HUES6 (cell line): ENCODE results near the gene ATXN1L.
"Not testable (repeated sequence)": the region's sequence is repeated elsewhere in the genome, so short reads cannot be mapped to it uniquely, and the experiment has no call there.

Experiments used
- H3K27ac ChIP-seq: 2 replicates; pipeline ENCODE4 v1.7.0; 2013; ENCODE audit warnings: low read depth, mild to moderate bottlenecking, low read length, inconsistent platforms
- H3K27me3 ChIP-seq: 2 replicates; pipeline ENCODE4 v1.6.1; 2013; ENCODE audit warnings: low read length; ENCODE audit not compliant: control insufficient read depth, insufficient read depth
- H3K36me3 ChIP-seq: 2 replicates; pipeline ENCODE4 v1.6.1; 2013; ENCODE audit warnings: low read length; ENCODE audit not compliant: control insufficient read depth, insufficient read depth
- H3K4me1 ChIP-seq: 2 replicates; pipeline ENCODE4 v1.6.1; 2013; ENCODE audit warnings: low read length; ENCODE audit not compliant: control insufficient read depth, insufficient read depth
- H3K4me3 ChIP-seq: 2 replicates; pipeline ENCODE4 v1.5.1; 2013; ENCODE audit warnings: low read depth, low read length
- H3K9ac ChIP-seq: one replicate; pipeline ENCODE4 v1.6.1; 2013; ENCODE audit warnings: mild to moderate bottlenecking, low read length
- H3K9me3 ChIP-seq: 2 replicates; pipeline ENCODE4 v1.6.1; 2013; ENCODE audit warnings: low read depth, low read length; ENCODE audit not compliant: control insufficient read depth, insufficient read depth

ATXN1L gene

DNA sequence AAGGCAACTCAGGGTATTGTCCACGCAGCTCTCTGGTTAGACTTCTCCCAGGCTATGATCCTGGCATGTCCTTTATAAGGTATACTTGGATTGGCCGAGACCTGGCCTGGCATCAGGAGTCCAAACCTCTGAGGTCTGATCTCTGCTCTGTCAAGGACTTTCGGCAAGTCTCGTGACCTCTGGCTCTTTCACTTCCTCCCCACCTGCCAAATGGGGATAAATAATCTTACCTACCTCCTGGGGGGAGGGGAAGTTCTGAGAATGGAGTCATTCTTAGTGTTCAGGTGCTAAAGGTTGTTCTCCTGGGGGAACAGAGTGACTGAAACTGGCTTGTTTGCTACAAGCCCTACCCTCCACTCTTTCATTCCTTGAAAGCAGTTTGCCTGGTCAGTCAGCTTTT lies 7.6 kb downstream of the ATXN1L start:
- Histone ChIP-seq H3K4me3 (no peak overlapping the region), H3K27ac (no peak overlapping the region), H3K36me3 (peaks cover 60% of the 10 kb centered on the region)

DNA sequence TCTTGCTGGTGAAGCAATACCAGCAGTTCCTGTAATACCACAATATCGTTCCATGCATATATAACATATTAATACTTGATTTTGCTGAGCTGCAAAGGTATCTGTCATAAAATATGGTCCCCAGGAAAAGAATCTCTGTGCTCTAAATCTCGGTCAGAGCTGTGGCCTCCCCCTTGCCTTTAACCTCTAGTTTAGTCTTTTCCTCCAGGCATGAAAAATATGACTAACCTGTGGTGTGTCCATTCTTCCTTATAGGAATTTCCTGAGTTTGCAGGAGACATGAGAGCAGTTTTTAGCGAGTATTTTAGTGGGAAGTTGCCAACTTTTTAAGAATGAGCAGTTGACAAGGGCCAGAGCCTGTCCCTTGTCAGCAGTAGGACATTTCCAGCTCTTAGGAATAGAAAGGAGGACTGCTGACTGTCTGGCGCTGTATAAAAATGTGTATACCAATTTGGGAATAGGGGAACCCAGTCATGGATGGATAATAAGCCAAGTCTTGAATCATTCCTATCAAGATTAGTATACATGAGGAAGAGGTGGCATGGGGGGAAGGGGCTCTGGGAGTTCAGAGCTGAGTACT lies 8.7 kb downstream of the ATXN1L start:
- H3K36me3 ChIP-seq = peaks cover 59% of the 10 kb centered on the region
- H3K27me3 ChIP-seq = no peaks in the 10 kb centered on the region
- no peaks in the 10 kb centered on the region for H3K9me3 ChIP-seq
- no peak overlapping the region for H3K27ac ChIP-seq
- no peak overlapping the region for H3K9ac ChIP-seq
- H3K4me3 ChIP-seq = no peak overlapping the region
- H3K4me1 ChIP-seq = no peaks in the 10 kb centered on the region

More for the DNA sequence above, 7.6 kb downstream of the ATXN1L start:
- H3K9ac ChIP-seq = no peak overlapping the region
- H3K9me3 ChIP-seq = no peaks in the 10 kb centered on the region
- no peaks in the 10 kb centered on the region for H3K27me3 ChIP-seq
- no peaks in the 10 kb centered on the region for H3K4me1 ChIP-seq

DNA sequence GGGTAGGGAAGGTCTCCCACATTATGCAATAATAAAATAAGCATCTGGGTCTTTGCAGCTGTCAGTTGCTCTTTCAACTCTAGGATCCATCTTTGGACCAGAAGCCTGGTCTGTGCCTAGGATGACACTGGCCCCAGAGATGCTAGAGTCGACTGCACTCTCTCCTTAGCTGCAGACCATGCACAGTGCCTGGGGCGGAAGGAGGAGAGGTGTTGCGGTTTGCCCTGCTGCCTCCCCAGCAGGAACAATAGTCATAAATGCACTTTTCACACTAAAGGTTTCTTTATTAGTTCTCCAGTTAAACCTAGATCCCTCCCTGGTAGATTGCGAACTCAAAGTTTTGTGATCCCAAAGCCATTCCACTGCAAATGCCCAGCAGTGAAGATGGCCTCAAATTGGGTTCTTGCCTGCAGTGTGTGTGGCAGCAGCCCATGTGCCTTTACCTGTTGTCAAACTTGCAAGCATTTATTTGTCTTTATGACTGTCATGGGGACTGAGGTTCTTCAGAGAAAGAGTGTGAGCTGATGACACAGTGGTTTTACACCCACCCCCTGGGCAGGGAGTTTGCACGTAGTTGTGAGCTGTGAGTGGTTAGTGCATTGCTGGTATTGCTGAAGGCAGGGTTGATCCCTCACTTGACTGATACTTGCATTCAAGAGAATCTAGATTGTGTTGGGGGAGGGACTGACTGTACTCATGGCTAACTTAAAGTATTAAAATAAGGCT lies 10.3 kb downstream of the ATXN1L start:
- Histone ChIP-seq H3K36me3 (peaks cover 55% of the 10 kb centered on the region), H3K9me3 (no peaks in the 10 kb centered on the region)

DNA sequence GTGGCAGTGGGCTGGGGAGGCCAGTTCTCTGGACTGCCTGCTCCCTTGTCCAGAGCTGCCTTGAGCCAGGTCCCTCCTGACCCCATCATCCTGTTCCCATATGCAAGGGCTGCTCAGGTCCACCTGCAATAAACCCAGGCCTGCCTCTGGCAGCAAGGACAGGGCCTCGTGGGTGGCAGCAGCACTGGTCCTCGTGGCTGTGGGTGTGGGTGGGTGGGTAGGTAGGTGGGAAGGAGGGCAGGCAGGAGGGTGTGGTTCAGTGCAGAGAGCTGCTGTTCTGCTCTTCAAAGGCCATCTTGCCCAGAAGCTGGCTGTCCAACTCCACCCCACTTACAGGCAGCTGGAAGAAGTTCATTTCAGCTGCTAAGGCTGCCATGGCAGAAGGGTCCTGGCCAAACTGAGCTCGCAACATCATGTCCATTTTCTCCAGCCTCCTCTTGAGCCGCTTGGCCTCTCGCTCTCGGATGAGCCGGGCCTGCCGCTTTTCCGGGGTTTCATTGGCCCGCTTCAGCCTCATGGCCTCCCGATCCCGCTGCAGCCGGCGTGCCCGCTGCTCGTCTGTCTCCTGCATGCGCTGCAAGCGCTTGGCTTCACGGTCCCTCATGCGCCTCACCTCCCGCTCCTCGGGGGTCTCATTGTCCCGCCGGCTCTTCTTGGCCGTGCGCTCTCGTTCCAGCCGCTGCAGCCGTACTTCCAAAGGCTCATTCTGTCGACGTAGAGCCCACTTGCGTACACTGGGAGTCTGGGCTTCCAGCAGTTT lies 14.2 kb downstream of the ATXN1L start:
- H3K4me3 ChIP-seq = no peak overlapping the region
- no peak overlapping the region for H3K9ac ChIP-seq

More for the DNA sequence above, 10.3 kb downstream of the ATXN1L start:
- H3K4me1 ChIP-seq = no peaks in the 10 kb centered on the region
- H3K27ac ChIP-seq = no peak overlapping the region
- no peak overlapping the region for H3K9ac ChIP-seq
- H3K27me3 ChIP-seq = no peaks in the 10 kb centered on the region
- H3K4me3 ChIP-seq = no peak overlapping the region

DNA sequence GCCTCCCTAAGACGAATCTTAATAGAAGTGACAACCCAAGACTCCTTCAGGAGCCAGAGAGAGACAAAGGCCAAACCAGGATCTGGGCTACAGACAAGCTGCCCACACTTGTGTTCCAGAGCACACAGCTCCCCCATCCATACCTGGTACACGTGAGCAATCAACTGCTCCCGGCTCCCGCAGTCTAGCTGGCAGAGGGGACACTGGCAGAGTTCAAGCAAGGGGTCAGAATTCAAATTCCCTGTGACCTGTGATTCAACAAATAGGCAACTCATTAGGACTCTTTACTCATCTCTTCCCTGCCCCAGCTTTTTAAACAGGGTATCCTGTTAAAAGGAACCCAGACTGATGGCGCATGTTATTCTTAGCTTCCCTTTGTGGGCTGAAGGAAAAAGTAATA lies 18.2 kb downstream of the ATXN1L start:
- Histone ChIP-seq H3K4me3 (no peak overlapping the region), H3K27ac (no peak overlapping the region), H3K9me3 (no peaks in the 10 kb centered on the region), H3K36me3 (peaks cover 78% of the 10 kb centered on the region), H3K27me3 (no peaks in the 10 kb centered on the region), H3K4me1 (peaks cover 9% of the 10 kb centered on the region), H3K9ac (no peak overlapping the region)

More for the DNA sequence above, 14.2 kb downstream of the ATXN1L start:
- peaks cover 66% of the 10 kb centered on the region for H3K36me3 ChIP-seq
- no peaks in the 10 kb centered on the region for H3K27me3 ChIP-seq
- H3K27ac ChIP-seq = no peak overlapping the region
- no peaks in the 10 kb centered on the region for H3K4me1 ChIP-seq
- no peaks in the 10 kb centered on the region for H3K9me3 ChIP-seq

DNA sequence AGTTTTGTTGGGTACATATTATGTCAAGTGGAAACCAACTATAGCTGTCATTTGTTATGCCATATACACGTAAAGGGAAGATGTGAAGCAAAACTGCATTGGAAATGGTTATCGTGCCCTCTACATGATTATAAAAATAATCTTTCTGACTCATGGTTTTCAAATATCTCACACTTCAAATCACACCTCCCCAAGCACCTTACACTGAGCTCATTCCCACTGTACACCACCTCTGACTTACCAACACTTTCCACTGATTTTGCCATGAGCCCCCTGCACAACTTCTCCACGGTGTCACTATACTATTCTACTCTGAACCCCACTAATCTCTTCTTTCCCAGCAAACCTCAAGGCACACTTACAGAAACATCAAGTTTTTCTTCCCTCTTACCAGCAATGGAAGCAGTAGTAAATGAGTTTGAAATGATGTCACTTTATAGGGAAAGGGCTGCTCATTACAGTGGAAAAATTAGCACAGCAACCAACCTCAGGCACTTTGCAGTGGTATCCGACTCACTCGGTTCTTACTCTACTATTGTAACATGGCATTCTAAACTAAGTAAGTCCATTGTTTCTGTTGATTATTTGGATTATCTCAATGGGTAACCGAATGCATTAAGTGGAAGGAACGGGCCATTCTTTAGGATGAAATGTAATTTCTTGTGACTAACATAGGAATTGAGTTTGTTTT lies 19.5 kb downstream of the ATXN1L start:
- Histone ChIP-seq H3K4me3 (no peak overlapping the region), H3K9ac (no peak overlapping the region), H3K27me3 (no peaks in the 10 kb centered on the region), H3K27ac (no peak overlapping the region), H3K9me3 (no peaks in the 10 kb centered on the region), H3K4me1 (peaks cover 9% of the 10 kb centered on the region), H3K36me3 (peaks cover 76% of the 10 kb centered on the region)

DNA sequence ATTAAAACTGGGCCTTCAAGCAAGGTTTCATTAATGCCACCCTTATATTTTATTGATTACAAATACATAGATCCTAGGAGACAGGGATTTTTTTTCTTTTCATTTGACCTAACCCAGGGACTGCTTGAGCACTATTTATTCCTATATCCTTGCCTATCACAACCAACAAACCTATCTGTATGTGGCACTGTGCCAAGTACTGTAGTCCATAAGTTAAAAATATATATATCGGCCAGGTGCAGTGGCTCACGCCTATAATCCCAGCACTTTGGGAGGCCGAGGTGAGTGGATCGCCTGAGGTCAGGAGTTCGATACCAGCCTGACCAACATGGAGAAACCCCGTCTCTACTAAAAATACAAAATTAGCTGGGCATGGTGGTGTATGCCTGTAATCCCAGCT lies 21.4 kb downstream of the ATXN1L start:
- H3K4me1 ChIP-seq, H3K27me3 ChIP-seq, H3K27ac ChIP-seq, H3K9me3 ChIP-seq, H3K4me3 ChIP-seq, H3K9ac ChIP-seq: not testable (repeated sequence)
- H3K36me3 ChIP-seq = peaks cover 62% of the 10 kb centered on the region

DNA sequence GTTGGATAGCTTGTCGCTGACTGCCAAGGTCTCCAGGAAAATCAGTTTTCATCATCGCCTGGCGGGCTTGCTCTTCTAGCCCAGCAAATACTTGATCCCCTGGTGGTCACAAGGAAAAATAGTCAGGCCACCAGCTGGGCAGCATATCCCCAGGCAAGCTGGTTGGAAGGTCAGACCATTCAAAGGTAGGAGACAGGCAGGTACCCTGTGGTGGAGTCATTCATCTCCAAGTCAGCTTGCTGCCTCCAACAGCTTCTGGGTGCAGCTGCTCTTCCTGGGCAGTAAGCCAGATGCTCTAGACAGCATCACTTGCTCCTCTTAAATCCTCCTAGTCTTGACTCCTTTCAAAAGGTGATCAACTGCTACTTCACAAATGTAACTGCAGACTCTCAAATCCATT lies 22.2 kb downstream of the ATXN1L start:
- peaks cover 9% of the 10 kb centered on the region for H3K4me1 ChIP-seq
- H3K27me3 ChIP-seq = no peaks in the 10 kb centered on the region
- H3K9ac ChIP-seq = no peak overlapping the region
- no peak overlapping the region for H3K4me3 ChIP-seq
- H3K27ac ChIP-seq = no peak overlapping the region
- peaks cover 56% of the 10 kb centered on the region for H3K36me3 ChIP-seq
- no peaks in the 10 kb centered on the region for H3K9me3 ChIP-seq

DNA sequence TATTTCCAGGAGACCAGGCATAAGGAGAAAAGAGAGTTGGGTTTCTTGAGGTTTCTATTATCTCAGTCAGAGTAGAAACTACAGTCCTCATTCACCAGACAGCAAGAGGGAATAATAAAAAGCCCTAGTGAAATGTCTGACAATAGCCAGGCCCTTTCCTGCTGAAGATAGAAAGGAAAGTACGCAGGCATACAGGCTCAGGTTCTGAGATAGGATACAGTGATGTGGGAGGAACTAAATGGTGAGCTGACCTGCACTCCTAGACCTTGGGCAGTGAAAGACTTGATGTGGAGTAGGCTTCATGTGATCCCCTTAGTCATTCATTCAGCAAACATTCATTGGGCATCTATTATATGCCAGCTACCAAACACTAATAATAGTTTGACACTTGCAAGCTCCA lies 23.3 kb downstream of the ATXN1L start:
- no peaks in the 10 kb centered on the region for H3K27me3 ChIP-seq
- peaks cover 48% of the 10 kb centered on the region for H3K36me3 ChIP-seq
- no peaks in the 10 kb centered on the region for H3K9me3 ChIP-seq
- H3K4me1 ChIP-seq = peaks cover 9% of the 10 kb centered on the region
- H3K4me3 ChIP-seq = no peak overlapping the region
- H3K27ac ChIP-seq = no peak overlapping the region
- no peak overlapping the region for H3K9ac ChIP-seq

DNA sequence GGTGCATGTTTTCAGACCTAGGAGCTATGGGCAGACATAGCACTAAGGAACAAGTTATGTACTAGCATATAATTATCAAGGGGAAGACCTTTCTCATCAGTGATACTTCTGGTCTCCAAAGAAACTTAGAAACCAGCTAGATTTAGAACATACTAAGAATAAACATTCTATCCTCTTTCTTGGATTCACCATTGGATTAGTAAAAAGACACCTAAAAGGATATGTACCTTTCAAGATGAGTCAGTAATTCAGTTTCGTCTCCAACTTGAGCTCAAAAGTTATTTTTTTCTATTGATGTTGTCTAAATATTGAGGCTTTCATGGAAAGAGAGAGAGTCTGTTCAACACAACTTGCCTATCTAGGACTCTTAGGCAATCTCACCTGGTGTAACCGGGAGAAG lies 25.0 kb downstream of the ATXN1L start:
- H3K4me1 ChIP-seq = peaks cover 9% of the 10 kb centered on the region
- H3K9ac ChIP-seq = no peak overlapping the region
- peaks cover 36% of the 10 kb centered on the region for H3K36me3 ChIP-seq
- no peaks in the 10 kb centered on the region for H3K27me3 ChIP-seq
- no peak overlapping the region for H3K4me3 ChIP-seq
- H3K9me3 ChIP-seq = no peaks in the 10 kb centered on the region
- H3K27ac ChIP-seq = no peak overlapping the region

DNA sequence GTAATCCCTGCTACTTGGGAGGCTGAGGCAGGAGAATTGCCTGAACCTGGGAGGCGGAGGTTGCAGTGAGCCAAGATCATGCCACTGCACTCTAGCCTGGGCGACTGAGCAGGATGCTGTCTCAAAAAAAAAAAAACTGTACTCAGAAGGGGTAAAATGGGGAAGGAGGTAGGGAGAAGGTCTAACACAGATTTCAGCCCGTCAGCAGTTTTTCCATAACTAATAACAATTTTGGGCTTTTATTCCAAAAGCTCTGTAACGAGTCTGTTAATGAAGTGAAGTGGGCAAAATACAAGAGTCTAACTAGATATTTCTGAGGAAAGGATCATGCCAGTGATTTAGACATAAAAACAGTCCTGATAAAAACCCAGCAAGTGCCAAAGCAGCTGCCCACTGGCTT lies 27.4 kb downstream of the ATXN1L start:
- H3K9me3 ChIP-seq = no peaks in the 10 kb centered on the region
- no peak overlapping the region for H3K4me3 ChIP-seq
- peaks cover 27% of the 10 kb centered on the region for H3K36me3 ChIP-seq
- no peak overlapping the region for H3K9ac ChIP-seq
- H3K27ac ChIP-seq = no peak overlapping the region
- H3K4me1 ChIP-seq = peaks cover 3% of the 10 kb centered on the region
- H3K27me3 ChIP-seq = no peaks in the 10 kb centered on the region
